MM.1S (cell line): ENCODE measurements around the gene GEMIN5.

Experiments
- DNase-seq: peaks from one replicate; pipeline ENCODE4 v3.0.0-alpha.2; 2015
- H2AFZ ChIP-seq: fragments of 300-600 bp; sonication (generic); 2 replicates; pipeline ENCODE4 v1.6.0; 2016; ENCODE audit warnings: antibody characterized with exemption, low read length
- H3F3A ChIP-seq: fragments of 300-600 bp; sonication (generic); 2 replicates; pipeline ENCODE4 v1.6.1; 2016; ENCODE audit warnings: mild to moderate bottlenecking, antibody characterized with exemption, low read length, moderate library complexity, mixed read lengths; ENCODE audit not compliant: insufficient read depth
- H3K27ac ChIP-seq: fragments of 300-600 bp; sonication (generic); 2 replicates; pipeline ENCODE4 v1.5.1; 2016; ENCODE audit warnings: mild to moderate bottlenecking, low read length
- H3K27me3 ChIP-seq: fragments of 300-600 bp; sonication (generic); replicated peaks from 2 replicates; pipeline ENCODE4 v1.6.0; 2016; ENCODE audit warnings: low read length; ENCODE audit not compliant: insufficient read depth
- H3K36me3 ChIP-seq: fragments of 300-600 bp; sonication (generic); replicated peaks from 2 replicates; pipeline ENCODE4 v1.6.1; 2016; ENCODE audit warnings: mild to moderate bottlenecking, low read length, mixed read lengths; ENCODE audit not compliant: insufficient read depth
- H3K4me1 ChIP-seq: fragments of 300-600 bp; sonication (generic); 2 replicates; pipeline ENCODE4 v1.6.1; 2016; ENCODE audit warnings: low read length, mixed read lengths
- H3K4me2 ChIP-seq: fragments of 300-600 bp; sonication (generic); 2 replicates; pipeline ENCODE4 v1.6.0; 2016; ENCODE audit warnings: low read depth, low read length
- H3K4me3 ChIP-seq: fragments of 300-600 bp; sonication (generic); 2 replicates; pipeline ENCODE4 v1.5.1; 2016; ENCODE audit warnings: low read length, mixed read lengths
- H3K79me2 ChIP-seq: fragments of 300-600 bp; sonication (generic); 2 replicates; pipeline ENCODE4 v1.6.1; 2016; ENCODE audit warnings: mixed run types, low read length, mixed read lengths
- H3K9ac ChIP-seq: fragments of 300-600 bp; sonication (generic); 2 replicates; pipeline ENCODE4 v1.6.1; 2016; ENCODE audit warnings: low read length, mixed read lengths
- H3K9me2 ChIP-seq: fragments of 300-600 bp; sonication (generic); replicated peaks from 2 replicates; pipeline ENCODE4 v1.6.1; 2016; ENCODE audit warnings: mild to moderate bottlenecking, low read length, mixed read lengths; ENCODE audit not compliant: insufficient read depth
- H3K9me3 ChIP-seq: fragments of 300-600 bp; sonication (generic); replicated peaks from 2 replicates; pipeline ENCODE4 v1.6.1; 2016; ENCODE audit warnings: mild to moderate bottlenecking, low read length, mixed read lengths; ENCODE audit not compliant: insufficient read depth
- H4K20me1 ChIP-seq: fragments of 300-600 bp; sonication (generic); 2 replicates; pipeline ENCODE4 v1.6.1; 2016; ENCODE audit warnings: mild to moderate bottlenecking, low read length, moderate library complexity, mixed read lengths; ENCODE audit not compliant: insufficient read depth
- EZH2 ChIP-seq: fragments of 300-600 bp; sonication (generic); optimal IDR thresholded peaks from 2 replicates; pipeline ENCODE3; 2017; ENCODE audit warnings: low read depth, mild to moderate bottlenecking, antibody characterized with exemption, low read length, mixed read lengths
- EZH2phosphoT487 ChIP-seq: fragments of 300-600 bp; sonication (generic); IDR thresholded peaks from 2 replicates; pipeline ENCODE4 v1.6.1; 2018; ENCODE audit warnings: antibody characterized with exemption, low read length
- TF ChIP-seq, protein P1 (sequence below): fragments of 300-600 bp; sonication (generic); IDR thresholded peaks from 2 replicates; pipeline ENCODE4 v1.5.1; 2016; ENCODE audit warnings: antibody characterized with exemption, low read length, mixed read lengths

Gene GEMIN5

DNA sequence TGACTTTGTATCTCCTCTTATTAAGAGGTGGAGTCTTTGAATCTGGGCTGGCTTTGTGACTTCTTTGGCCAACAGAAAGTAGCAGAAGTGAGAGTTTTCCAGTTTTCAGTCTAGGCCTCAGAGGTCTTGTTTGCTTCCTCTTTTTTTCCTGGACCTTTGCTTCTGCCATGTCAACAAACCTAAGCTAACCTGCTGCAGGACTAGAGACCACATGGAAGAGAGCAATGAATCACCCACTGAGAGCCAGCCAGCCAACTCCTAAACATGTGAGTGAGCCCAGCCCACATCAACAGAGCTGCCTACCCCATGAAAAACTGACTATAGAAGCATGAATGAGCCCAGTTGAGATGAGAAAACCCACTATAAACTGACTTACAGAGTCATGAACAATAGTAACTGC lies 32.7 kb upstream of the GEMIN5 start:
- Histone ChIP-seq H3K27me3 (no peaks in the 10 kb centered on the region), H3K4me2 (no peak overlapping the region), H3K9ac (no peak overlapping the region), H3K36me3 (no peaks in the 10 kb centered on the region; the same call in 1 of the 2 replicates), H4K20me1 (no peaks in the 10 kb centered on the region), H3K9me2 (no peaks in the 10 kb centered on the region), H3F3A (no peaks in the 10 kb centered on the region), H3K79me2 (no peaks in the 10 kb centered on the region), H2AFZ (no peak overlapping the region), H3K4me1 (no peaks in the 10 kb centered on the region), H3K9me3 (no peaks in the 10 kb centered on the region), H3K27ac (no peak overlapping the region), H3K4me3 (no peak overlapping the region)
- DNase-seq = no peak
- no peak for TF ChIP-seq EZH2
- TF ChIP-seq EZH2phosphoT487 = no peak
- TF ChIP-seq, protein P1, sequence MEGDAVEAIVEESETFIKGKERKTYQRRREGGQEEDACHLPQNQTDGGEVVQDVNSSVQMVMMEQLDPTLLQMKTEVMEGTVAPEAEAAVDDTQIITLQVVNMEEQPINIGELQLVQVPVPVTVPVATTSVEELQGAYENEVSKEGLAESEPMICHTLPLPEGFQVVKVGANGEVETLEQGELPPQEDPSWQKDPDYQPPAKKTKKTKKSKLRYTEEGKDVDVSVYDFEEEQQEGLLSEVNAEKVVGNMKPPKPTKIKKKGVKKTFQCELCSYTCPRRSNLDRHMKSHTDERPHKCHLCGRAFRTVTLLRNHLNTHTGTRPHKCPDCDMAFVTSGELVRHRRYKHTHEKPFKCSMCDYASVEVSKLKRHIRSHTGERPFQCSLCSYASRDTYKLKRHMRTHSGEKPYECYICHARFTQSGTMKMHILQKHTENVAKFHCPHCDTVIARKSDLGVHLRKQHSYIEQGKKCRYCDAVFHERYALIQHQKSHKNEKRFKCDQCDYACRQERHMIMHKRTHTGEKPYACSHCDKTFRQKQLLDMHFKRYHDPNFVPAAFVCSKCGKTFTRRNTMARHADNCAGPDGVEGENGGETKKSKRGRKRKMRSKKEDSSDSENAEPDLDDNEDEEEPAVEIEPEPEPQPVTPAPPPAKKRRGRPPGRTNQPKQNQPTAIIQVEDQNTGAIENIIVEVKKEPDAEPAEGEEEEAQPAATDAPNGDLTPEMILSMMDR = no peak

DNA sequence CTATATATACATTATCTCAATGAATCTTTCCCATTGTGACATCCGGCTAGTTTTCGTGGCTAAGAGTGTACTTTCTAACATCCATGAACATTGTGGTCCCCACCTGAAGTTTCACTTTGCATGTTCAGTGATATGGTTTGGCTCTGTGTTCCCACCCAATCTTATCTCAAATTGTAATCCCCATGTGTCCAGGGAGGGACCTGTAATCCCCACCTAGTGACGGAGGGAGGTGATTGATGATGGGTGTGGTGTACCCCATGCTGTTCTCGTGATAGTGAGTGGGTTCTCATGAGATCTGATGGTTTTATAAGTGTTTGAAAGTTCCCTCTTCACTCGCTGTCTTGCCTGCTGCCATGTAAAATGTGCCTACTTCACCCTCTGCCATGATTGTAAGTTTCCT lies 30.9 kb upstream of the GEMIN5 start:
- no peaks in the 10 kb centered on the region for H3K4me1 ChIP-seq
- no peaks in the 10 kb centered on the region for H3K9me2 ChIP-seq
- no peaks in the 10 kb centered on the region for H3K9me3 ChIP-seq
- H3K4me3 ChIP-seq = no peak overlapping the region
- H2AFZ ChIP-seq = no peak overlapping the region
- H3K27ac ChIP-seq = no peak overlapping the region
- no peaks in the 10 kb centered on the region for H3F3A ChIP-seq
- H3K79me2 ChIP-seq = no peaks in the 10 kb centered on the region
- no peaks in the 10 kb centered on the region; the same call in 1 of the 2 replicates for H3K36me3 ChIP-seq
- no peaks in the 10 kb centered on the region for H4K20me1 ChIP-seq
- no peak overlapping the region for H3K4me2 ChIP-seq
- TF ChIP-seq, protein P1 = no peak
- TF ChIP-seq EZH2phosphoT487 (no peak), EZH2 (no peak)
- DNase-seq = no peak
- H3K27me3 ChIP-seq = no peaks in the 10 kb centered on the region
- H3K9ac ChIP-seq = no peak overlapping the region

DNA sequence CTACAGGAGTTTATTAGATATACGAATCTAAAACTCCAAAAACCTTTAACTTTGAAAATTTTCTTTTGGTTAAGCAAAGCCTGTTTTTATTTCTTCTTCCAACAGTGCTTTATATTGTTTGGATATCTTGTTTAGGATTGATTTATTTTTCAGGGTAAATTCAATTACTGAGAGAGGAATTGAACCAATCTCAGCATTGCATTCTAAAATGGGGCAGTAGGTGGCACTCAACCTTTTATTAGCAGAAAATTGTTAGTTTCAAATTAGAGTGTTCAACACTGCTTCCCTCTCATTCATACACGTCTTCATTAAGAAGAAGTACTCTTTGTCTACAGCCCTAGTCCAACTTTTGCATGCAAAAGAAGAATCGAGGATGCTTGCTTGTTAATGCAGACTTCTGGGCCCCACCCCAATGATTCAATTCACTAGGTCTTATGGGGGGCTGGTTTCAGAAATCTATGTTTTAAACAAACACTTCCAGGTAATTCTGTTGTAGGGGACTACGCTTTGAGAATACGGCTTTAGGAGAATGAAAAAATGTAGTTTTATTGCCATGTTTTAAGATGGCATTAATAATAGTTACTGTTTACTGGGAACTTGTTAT lies 29.5 kb upstream of the GEMIN5 start:
- Histone ChIP-seq H4K20me1 (no peaks in the 10 kb centered on the region), H3F3A (no peaks in the 10 kb centered on the region), H3K79me2 (no peaks in the 10 kb centered on the region), H3K4me3 (no peak overlapping the region), H3K27me3 (no peaks in the 10 kb centered on the region), H2AFZ (no peak overlapping the region), H3K4me1 (no peaks in the 10 kb centered on the region), H3K36me3 (no peaks in the 10 kb centered on the region; the same call in 1 of the 2 replicates), H3K9me3 (no peaks in the 10 kb centered on the region), H3K9ac (no peak overlapping the region), H3K9me2 (no peaks in the 10 kb centered on the region), H3K27ac (no peak overlapping the region), H3K4me2 (no peak overlapping the region)
- TF ChIP-seq EZH2phosphoT487 = no peak
- TF ChIP-seq, protein P1 = peak; percentile 54
- no peak for DNase-seq
